GM12873 (cell line): Measurements from ENCODE around the gene ALPG.

Experiments used
- CTCF ChIP-seq: IDR thresholded peaks from 2 replicates; pipeline ENCODE4 v1.5.1; 2012; ENCODE audit warnings: low read depth, mild to moderate bottlenecking, moderate library complexity, low read length, control low read depth; ENCODE audit not compliant: insufficient read depth; ENCODE audit errors: missing control alignments

The ALPG gene

DNA sequence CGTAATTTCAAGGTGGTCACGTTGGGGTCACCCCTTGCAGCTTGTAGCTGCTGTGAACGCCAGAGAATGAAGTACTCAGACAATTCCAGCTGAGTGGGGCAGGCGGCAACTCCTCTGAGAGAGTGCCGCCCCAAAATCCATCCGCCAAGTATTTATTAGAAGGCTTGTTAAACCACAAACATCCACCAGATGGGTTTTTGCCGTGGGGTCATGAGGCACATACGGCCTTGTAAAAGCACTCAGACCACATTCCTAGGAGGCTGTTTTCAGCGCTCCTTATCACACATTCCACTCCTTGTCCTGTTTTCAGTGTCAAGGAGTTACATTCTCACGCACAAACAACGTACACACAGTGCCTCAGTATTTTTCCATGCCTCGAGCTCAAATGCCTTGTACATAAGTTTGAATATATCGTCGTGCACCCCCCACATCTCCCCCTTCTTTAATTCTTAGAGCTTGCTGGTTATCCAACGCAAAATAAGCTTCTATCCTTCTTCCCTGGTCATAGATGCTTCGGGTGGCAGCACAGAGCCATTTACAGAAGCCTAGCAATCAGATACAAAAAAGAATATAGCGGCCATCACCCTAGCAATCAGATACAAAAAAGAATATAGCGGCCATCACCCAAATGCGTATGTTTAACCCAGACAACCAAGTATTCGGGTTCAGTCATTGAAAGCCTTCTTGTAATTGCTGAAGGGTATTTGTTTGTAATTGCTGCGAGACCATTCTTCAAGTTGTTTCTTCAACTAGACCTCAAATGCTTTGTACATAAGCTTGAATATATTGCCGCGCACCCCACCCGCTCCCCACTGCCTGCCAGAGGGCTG lies 20.8 kb upstream of the ALPG start:
- no peak for TF ChIP-seq CTCF

- TF ChIP-seq CTCF: no peak
Measured at GRCh38 chr2:232386490-232386739, 20.2 kb upstream of the ALPG start.

DNA sequence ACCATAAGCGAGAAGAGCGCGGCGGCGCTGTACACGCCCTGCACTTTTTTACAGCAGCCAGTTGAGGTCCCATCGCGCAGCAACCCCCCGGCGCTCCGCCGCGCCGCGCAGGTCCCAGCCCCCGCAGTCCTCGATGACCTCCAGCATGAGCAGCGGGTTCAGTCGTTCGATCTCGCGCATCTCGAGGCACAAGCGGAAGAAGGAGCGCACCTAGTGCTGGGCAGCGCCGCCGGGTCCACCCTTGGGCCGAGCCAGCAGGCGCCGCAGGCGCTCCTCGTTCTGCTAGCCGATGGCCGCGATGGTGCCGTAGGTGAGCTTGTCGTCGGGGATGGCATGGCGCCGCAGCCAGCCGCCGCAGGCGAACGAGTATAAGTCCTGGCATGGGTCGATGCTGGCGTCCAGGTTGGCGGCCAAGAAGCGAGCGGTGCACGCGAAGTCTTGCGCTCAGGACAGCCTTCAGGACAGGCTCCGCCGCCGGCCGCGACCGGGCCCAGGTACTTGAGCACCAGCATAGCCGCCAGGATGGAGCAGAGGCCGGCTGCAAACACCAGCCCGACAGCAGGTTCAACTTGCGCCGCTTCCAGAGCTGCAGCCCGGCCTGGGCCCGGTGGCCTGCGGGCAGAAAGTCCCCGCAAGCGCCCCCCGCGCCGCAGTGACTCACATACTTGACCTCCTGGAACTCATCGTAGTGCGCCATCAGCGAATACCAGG lies 19.7 kb upstream of the ALPG start:
- TF ChIP-seq CTCF: no peak

- TF ChIP-seq CTCF: no peak
Measured at GRCh38 chr2:232387451-232388171, 19.0 kb upstream of the ALPG start.

GRCh38 chr2:232388324-232388891 lies 18.2 kb upstream of the ALPG start:
- TF ChIP-seq CTCF: no peak

- no peak for TF ChIP-seq CTCF
Measured at GRCh38 chr2:232389327-232389726, 17.3 kb upstream of the ALPG start.

- no peak for TF ChIP-seq CTCF
Measured at GRCh38 chr2:232390661-232391060, 16.0 kb upstream of the ALPG start.
